Hypothalamus (tissue), 51 donors: ENCODE data around the gene PIGT.
A peak's percentile ranks its signal among the peaks of the same experiment; 100 is the strongest.

Experiments used
- DNase-seq, 51 donors: peaks; one replicate each; lab custom pipeline; 2025; lab: John Stamatoyannopoulos, UW

PIGT gene

DNA sequence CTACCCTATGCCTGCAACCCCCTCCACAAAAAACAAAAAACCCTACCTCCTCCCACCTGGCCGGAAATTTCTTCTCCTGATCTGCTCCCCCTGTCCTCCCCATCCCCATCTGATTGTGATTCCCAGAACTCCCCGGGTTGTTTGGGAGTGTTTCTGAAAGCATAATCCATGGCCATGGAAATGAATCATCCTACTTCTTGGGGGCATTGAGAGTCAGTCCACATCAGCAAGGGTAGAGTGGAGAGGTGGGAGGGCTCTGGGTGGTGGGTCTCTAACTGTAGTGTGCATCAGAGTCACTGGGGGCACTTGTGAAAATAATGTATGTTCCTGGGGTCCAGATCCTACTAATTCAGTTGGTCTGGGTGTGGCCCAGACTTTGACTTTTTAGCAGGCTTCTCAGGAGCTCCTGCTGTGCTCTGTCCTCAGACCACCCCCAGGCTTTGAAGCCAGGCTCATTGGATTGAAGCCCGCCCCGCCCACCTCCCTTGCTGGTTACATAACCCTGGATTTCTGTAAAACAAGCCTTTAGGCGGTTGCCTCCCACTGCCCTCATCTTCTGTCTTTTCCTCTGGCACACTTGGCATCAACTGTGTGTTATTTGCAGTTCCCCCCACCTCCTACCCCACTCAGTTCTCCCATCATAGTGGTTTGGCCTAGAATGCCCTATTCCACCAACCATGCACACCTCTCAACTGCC lies 10.5 kb downstream of the PIGT start:
- DNase-seq: peak in 18 of 51 donors; percentile 9 to 63 (median 28)

DNA sequence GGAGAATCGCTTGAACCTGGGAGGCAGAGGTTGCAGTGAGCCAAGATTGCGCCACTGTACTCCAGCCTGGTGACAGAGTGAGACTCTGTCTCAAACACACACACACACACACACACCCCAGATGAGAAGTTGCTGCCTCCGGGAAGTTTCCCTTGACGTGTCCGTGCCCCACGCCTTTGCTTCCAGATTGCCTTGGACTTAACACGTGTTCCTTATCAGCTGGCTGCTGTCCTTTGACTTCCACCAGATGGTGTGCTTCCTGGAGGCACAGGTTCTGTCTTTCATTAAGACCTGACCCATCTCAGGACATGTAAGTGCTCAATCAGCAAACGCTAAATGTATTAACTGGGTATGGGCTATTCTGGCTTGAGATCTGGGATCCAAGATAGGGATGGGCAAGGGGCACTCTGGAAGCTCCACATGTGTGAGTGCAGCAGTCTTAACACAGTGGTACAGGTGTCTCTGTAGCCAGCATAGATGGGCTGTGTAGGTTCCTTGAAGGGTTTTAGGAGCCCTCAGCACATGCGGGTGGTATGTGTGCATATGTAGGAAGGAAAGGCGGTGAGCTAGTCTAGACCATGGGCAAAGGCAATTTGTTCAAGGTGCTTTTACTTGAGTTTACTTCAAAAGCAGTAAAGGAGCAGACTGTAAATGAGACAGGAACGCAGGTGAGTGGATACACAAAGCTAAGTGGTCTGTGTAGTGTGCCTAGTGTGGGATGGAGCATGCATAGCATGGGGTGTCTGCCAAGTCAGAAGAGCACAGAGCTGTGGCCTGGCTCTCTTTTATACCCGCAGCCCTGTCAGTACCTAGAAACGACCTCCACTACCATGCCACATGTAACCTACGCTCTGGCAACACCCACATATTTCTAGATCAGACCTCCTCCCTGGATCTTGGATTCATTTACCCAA lies 11.6 kb downstream of the PIGT start:
- no peak for DNase-seq

DNA sequence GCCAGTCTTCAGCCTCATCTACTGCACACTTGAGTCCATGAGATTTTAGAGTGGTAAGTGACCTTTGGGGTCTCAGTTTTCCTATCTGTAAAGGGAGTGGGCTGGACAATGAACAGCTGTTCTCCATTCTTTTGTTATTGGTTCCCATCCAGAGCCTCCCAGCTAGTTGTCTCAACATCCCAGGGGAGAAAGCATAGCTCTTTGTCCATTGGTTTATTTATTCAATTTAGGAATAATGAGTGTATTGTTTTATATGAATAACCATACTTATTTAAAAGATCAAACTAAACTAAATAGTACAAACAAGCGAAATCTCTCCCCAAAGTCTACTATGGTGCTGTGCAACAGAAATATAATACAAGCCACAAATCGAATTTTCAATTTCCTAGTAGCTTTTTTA lies 13.7 kb downstream of the PIGT start:
- peak in 8 of 51 donors; percentile 7 to 70 (median 18) for DNase-seq

DNA sequence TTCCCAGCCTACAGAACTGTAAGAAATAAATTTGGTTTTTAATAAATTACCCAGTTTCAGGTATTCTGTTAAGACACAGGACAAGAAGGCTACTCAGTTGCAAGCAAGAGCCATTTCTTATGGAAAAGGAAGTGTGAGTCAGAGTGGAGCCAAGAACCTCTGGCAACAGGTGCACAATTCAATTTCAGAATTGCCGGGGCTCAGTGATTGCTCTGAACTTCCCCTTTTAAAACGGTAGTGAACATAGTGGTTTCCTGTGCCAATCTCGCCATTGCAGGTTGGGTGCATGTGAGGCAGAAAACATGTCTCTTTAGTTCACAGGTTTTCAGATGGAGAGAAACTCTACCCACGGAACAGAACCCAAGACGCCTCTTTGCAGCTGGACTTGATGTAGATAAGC lies 16.4 kb downstream of the PIGT start:
- DNase-seq: no peak

DNA sequence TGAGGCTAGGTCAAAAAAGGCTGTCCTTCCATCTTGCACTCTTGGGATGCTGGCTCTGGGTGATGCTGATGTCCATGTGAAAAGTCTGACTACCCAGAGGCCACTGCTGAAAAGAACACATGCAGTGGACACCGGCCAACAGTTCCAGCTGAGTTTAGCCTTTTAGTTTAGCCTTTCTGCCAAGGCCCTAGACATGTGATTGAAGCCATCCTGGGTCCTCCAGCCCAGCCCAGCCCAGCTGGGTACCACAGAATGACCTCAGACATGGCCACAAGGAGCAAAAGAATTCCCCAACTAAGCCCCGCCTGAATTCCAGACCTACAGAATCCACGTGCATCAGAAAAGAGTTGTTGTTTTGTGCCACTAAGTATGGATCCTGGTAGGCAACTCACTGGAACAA lies 17.4 kb downstream of the PIGT start:
- DNase-seq: peak in 48 of 51 donors; percentile 16 to 95 (median 78)

DNA sequence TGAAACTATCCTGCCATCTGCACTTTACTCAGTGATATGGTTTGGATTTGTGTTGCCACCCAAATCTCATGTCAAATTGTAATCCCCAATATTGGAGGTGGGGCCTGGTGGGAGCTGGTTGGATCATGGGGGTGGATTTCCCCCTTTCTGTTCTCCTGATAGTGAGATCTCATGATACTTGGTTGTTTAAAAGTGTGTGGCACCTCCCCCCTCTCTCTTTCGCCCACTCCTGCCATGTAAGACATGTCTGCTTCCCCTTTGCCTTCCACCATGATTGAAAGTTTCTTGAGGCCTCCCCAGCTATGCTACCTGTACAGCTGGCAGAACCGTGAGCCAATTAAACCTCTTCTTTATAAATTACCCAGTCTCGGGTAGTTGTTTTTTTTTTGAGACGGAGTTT lies 18.0 kb downstream of the PIGT start:
- no peak for DNase-seq

DNA sequence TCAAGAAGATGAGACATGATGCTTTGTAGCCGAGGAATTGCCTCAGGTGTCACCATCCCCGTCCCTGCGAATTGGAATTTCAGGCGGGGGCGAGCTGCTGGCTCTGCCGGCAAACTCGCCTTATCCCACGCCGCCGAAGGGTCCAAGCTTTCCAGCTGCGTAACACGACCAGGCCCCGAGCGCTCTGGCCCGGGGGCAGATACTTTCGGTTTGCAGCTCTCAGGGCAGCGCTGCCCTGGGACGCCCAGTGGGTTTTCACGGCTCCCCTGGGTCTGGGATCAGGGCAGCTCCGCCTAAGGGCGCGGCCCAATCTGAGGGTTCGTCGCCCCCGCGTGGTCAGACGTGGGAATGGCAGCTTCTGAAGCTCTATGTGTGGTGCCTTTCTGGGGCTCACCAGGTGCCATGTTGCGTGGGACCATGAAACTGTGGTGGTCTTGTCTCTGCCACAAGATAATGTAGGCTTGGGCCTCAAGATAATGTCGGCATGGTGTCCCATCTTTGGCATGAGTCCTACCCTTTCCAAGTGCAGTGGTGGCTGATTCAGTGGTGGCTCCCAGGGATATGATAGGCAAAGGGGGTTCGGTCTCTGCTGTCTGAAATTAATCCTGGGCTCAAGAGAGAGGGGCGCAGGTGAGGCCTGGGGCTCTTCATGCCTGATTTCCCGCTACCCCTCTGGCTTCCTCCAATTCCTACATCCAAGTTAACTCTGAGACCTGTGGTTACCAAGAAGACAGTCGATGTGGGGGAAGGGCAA lies 21.0 kb downstream of the PIGT start:
- DNase-seq: peak; percentile 48 to 93 (median 80)

DNA sequence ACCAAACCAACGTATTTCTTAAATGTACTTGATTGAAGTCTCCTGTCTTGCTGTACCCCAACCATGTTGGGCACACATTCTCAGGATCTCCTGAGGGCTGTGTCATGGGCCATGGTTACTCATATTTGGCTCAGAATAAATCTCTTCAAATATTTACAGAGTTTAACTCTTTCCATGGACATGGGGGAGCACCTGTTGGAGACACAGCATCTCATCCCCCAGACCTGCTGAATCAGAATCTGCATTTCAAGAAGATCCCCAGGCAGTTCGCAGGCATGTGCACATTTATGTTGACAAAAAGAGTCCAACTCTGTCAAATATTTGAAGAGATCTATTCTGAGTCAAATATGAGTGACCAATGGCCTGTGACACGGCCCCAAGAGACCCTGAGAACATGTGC lies 24.5 kb downstream of the PIGT start:
- DNase-seq: no peak

DNA sequence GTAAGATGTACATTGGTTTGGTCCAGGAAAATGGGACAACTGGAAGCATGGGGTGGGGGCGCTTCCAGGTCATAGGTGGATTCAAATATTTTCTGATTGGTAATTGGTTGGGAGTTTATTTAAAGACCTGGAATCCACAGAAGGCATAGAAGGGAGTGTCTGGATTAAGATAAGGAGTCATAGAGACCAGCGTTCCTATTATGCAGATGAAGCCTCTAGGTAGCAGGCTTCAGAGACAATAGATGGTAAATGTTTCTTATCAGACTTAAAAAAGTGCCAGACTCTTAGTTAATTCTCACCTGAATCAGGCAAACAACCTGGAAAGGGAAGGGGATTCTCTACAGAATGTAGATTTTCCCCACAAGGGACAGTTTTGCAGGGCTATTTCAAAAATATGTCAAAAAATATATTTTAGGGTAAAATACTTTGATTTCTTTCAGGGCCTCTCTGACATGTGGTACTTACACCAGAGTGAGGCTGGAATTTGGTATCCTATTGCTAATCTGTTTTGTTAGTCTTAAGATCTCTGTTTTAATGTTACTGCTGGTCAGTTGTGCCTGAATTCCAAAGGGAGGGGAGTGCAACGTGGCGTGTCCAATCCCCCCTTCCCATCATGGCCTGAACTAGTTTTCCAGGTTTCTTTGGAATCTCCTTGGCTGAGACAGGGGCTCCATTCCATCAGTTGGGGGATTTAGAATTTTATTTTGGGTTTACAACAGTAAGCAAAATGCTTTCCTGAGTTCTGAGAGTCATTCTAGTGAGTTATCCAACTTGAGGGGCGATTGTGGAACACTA lies 25.1 kb downstream of the PIGT start:
- no peak for DNase-seq

DNA sequence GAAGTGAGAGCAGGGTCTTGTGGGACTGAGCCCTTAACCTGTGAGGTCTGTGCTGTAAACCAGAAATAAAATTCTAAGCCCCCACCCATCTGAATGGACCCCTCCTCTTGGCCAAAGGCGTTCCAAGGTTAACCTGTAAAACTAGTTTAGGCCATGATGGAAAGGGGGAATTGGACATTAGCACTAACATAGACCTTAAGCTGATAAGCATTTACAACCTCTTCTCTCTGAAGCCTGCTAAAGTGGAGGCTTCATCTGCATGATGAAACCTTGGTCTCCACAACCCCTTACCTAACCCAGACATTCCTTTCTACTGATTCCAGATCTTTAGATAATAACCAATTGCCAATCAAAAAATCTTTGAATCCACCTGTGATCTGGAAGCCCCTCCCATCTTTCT lies 25.8 kb downstream of the PIGT start:
- no peak for DNase-seq

DNA sequence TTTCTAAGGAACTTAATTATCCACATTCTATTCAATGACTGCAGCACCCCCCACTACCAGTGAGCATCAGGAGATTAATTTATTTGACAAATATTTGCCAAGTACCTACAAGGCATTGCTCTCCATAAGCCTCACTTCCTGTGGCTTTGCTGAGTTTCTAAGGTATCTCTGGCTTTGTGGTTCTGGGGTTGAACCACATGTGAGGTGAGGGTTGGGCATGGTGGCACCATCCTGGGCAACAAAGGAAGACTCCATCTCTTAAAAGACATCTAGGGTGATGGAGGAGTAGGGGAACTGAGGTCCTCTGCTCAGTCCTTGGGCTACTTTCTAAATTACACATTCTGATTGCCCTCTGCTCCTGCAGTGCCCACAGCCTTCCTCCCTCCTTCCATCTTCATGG lies 28.1 kb downstream of the PIGT start:
- no peak for DNase-seq

DNA sequence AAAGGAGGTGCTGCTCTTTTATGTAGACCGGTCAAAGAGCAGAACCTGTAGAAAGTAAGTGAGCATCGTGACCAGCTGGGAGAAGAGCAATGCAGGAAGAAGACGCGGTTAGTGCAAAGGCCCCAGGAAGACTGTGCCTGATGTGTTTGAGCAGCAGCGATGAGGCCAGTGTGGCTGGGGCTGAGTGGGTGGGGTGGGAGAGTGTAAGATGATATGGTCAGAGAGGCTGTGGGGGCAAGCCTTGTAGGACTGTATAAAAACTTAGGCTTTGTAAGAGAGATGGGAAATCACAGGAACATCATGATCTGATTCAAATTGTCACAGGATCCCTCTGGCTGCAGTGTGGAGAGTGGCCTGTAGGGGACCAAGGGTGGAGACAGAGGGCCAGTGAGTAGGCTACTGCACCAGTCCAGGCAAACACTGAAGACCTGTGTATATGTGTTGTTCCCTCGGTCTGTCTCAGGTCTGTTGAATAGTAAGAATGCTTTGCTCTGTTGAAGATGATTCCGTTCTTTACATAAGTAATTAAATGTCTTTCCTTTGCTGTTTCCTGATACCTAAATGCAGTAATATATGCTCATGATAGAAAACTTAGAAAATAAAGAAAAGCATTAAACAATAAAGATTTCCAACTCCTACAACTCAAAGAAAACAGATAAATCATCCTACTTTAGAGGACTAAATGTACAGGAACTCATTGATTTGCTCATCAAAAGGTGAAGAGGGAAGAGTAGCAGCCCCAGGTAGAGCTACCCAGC lies 30.0 kb downstream of the PIGT start:
- no peak for DNase-seq

DNA sequence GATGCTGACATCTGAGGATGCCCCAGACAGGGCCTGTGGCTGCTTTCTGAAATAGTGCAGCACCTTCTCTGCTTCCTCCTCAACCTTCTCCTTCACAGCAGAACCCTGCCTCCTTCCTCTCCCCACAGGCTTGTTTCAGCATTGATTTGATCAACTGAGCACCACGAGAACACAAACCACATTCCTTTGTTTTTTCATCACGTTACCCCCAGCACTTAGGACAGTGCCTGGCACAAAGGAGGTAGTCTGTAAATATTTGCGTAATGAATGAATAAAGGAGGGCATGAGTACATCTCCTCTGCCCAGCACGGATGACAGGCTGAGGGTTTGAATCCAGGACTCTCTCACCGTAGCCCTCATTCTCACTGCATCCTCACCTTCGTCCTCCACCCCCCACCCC lies 32.3 kb downstream of the PIGT start:
- DNase-seq: no peak

DNA sequence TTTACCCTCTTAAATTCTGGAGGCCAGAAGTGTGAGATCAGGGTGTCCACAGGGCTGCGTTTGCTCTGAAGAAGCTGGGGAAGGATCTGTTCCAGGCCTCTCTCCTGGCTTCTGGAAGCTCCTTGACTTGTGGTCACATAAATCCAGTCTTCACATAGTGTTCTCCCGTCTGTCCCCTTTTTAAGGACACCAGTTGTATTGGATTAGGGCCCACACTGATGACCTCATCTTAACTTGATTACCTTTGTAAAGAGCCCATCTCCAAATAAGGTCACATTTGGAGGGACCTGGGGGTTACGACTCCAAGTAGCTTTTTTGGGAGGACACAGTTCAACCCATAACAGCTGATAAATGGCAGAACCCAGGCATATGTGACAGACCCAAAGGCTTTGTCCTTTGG lies 33.6 kb downstream of the PIGT start:
- no peak for DNase-seq

DNA sequence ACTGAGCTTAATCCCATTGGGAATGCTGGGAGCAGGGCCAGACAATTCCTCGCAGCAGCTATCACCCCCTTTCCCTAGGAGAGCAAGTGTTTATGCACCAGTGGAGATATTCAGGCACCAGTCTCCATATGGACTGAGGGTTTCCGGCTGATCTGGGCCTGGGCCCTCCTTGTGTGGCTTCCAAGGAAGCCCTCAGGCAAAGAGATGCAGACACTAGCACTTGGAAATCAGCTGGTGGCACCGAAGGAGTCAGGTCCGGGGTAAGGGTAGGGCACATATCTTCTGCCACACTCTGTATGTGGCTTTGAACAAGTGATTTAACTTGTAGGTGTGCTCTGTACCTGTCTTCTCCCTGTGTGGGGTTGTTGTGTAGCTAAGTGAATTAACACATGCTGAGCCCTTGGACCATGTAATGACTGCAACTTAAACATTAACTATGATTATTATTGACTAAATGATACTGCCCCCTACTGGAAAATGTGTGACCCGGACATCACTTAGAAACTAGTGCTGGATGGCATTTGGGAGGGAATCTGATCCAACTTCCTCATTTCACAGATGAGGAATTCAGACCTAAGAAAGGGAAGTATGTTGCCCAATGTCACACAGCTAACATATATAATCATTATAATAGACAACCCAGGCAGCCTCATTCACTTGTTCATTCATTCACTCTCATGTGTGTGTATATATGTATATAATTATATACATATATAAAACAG lies 34.3 kb downstream of the PIGT start:
- peak in 2 of 51 donors; percentile 8 to 16 for DNase-seq

DNA sequence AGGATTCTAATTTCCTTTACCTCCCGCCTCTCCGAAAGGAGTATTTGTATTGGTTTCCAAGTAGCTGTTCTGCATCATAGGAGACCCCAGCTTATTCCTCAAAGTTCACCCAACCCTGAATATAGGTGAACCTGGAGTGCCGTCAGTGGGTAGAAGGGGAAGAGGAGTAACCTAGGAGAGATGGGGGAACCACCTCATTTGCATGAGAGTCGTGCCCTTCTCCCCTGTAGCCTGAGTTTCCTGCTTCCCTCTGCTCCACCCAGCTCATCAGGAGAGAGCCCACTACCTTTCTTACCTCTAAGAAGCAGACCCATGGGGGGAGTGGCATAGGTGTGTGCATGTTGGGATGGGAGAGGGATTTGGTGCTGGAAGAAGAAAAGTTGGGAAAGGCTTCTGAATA lies 36.3 kb downstream of the PIGT start:
- DNase-seq: no peak

DNA sequence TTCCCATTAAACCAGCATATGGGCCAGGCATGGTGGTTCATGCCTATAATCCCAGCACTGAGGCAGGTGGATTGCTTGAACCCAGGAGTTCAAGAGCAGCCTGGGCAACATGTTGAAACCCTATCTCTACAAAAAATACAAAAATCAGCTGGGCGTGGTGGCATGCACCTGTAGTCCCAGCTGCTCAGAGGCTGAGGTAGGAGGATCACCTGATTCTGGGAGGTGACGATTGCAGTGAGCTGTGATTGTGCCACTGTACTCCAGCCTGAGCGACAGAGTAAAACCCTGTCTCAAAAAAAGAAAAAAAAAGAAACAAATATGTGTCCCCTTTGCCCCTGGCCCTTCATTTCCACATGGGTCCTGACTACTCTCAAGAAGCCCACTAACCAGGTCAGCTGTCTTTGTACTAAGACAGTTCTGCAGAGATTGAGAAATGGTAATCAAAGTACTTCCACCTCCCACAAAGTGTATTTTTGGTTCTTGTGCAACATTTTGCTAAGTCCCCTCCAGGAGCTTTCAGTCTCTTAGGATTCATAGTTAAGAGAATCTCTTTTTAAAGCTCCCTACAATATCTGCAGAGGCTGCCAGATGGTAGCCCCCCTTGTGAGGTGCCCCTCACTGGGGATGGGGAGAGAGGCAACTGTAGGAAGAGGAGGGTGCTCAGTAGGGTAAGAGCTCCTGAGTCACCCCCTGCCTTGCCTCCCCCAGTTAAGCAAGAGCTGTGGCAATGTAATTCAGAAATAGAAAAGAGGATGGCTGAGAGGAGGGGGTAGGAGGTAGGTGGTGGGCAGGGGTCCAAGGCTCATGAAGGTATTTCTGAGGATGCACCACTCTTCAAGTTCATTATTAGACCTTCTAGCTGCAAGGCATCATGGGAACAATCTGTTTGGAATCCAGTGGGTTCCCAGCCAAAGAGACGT lies 37.1 kb downstream of the PIGT start:
- DNase-seq: no peak

DNA sequence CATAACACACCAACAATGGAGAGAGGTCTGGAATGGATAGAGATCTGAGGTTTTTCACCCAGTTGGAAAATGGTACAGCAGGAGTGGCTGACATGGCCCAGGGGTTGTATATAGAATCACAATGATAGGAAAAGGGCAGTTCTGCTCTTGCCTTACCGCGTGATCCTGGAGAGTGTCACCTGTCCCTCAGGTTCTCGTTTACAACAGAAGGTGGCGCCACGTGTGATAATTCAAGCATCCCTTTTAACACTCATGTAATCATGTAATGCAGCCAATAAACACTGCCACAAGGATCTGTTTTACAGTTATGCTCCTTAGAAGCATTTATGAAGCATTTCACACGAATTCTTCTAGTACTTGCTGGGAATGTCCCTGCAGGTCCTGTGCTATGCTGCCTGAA lies 40.7 kb downstream of the PIGT start:
- DNase-seq: no peak
